ENCODE data around the gene SOWAHA.

- TF ChIP-seq RXRA (IDR thresholded peaks at IDR 0.05; ENCODE audit: insufficient read depth, low read depth, low read length): no peak
- no peak for TF ChIP-seq POLR2A (IDR thresholded peaks at IDR 0.05; ENCODE audit: control extremely low read depth in 1 of 2, low read depth in 2 of 2, low read length in 2 of 2)
Measured at GRCh38 chr5:132848270-132848669, 35.2 kb downstream of the SOWAHA start.
